GM12878 (cell line): Measurements from ENCODE around the gene TMEM87A. TPM values are rescaled to one million over a fixed set of nuclear protein-coding genes. Genes with fewer than 3 reads are reported as not detected.

ENCODE experiments used
- ATAC-seq: fragments of 200-7000 bp; cut with Tn5 transposase; 3 replicates; pipeline ENCODE4 v1.9.1; 2020; ENCODE audit warnings: mild to moderate bottlenecking, moderate library complexity
- BruUV-seq: library from RNA; stranded (reverse); fragments of 400-500 nt; replicated peaks from 2 replicates; lab custom pipeline; 2021; lab: Mats Ljungman, UMichigan
- CTCF ChIA-PET: fragments of 300-600 bp; sonication (Branson Sonifier 250); formaldehyde crosslinking; extraction: SDS; loops from one replicate; lab custom pipeline; 2021; ENCODE audit warnings: inconsistent platforms; lab: Yijun Ruan, JAX
- POLR2A ChIA-PET: fragments of 350-600 bp; formaldehyde crosslinking; extraction: SDS; loops from one replicate; lab custom pipeline; 2021; ENCODE audit warnings: inconsistent platforms; lab: Charles Lee
- RAD21 ChIA-PET: fragments of 300-600 bp; sonication (Branson Sonifier 250); formaldehyde crosslinking; loops from one replicate; lab custom pipeline; 2023; ENCODE audit warnings: antibody characterized with exemption; ENCODE audit not compliant: unreplicated experiment; lab: Charles Lee
- SMC1A ChIA-PET: fragments of 300-600 bp; sonication (Branson Sonifier 250); formaldehyde crosslinking; loops from one replicate; lab custom pipeline; 2023; ENCODE audit not compliant: unreplicated experiment, uncharacterized antibody; lab: Charles Lee
- DNase-seq: peaks from one replicate; pipeline ENCODE4 v3.0.0-alpha.2; 2011; ENCODE audit warnings: low read depth, low spot score
- FAIRE-seq: peaks from 3 replicates; lab custom pipeline; 2011; peaks lifted over from hg19 to GRCh38; lab: Jason Lieb, UNC
- H2AFZ ChIP-seq: 2 replicates; pipeline ENCODE4 v1.6.0; 2011; ENCODE audit warnings: low read depth, low read length, control low read depth; ENCODE audit not compliant: control insufficient read depth
- H3K27ac ChIP-seq: 2 replicates; pipeline ENCODE4 v1.5.1; 2011; ENCODE audit warnings: control low read depth; ENCODE audit not compliant: control insufficient read depth, insufficient read depth
- H3K27me3 ChIP-seq, 2 experiments: replicated peaks in 1 of 2; 2 replicates each; pipeline versions ENCODE4 v1.6.0 to v1.6.1; 2011; ENCODE audit warnings: low read length in 1 of 2; ENCODE audit not compliant: control insufficient read depth in 2 of 2, insufficient read depth in 2 of 2
- H3K36me3 ChIP-seq, 2 experiments: 2 replicates each; pipeline ENCODE4 v1.5.1; 2011; ENCODE audit warnings: low read length in 1 of 2; ENCODE audit not compliant: control insufficient read depth in 2 of 2, insufficient read depth in 2 of 2
- H3K4me1 ChIP-seq: 2 replicates; pipeline ENCODE4 v1.6.1; 2011; ENCODE audit warnings: mild to moderate bottlenecking, low read length, moderate library complexity, mixed read lengths; ENCODE audit not compliant: control insufficient read depth, insufficient read depth
- H3K4me2 ChIP-seq: 2 replicates; pipeline ENCODE4 v1.6.0; 2011; ENCODE audit warnings: control low read depth; ENCODE audit not compliant: control insufficient read depth, insufficient read depth
- H3K4me3 ChIP-seq: fragments of 200-600 bp; sonication (generic); 2 replicates; pipeline ENCODE4 v1.5.1; 2016
- H3K79me2 ChIP-seq: 2 replicates; pipeline ENCODE4 v1.6.0; 2011; ENCODE audit warnings: low read length; ENCODE audit not compliant: control insufficient read depth, insufficient read depth
- H3K9ac ChIP-seq: 2 replicates; pipeline ENCODE4 v1.8.0; 2011; ENCODE audit warnings: low read length, control low read depth, mixed read lengths; ENCODE audit not compliant: control insufficient read depth, insufficient read depth
- H3K9me3 ChIP-seq: replicated peaks from 3 replicates; pipeline ENCODE4 v1.5.1; 2011; ENCODE audit warnings: mild to moderate bottlenecking, low read length; ENCODE audit not compliant: control insufficient read depth, insufficient read depth
- H4K20me1 ChIP-seq: 2 replicates; pipeline ENCODE4 v1.6.0; 2011; ENCODE audit not compliant: control insufficient read depth, insufficient read depth
- BRCA1 ChIP-seq: IDR thresholded peaks from 2 replicates; pipeline ENCODE4 v1.6.1; 2011; ENCODE audit warnings: low read depth, low read length, improper control_type of control experiment
- EP300 ChIP-seq, 2 experiments: fragments of 150-350 bp in 1 of 2; IDR thresholded peaks; 2 replicates each; pipeline ENCODE4 v1.6.1; 2011 to 2012; ENCODE audit warnings: low read depth in 2 of 2, low read length in 2 of 2, borderline replicate concordance in 1 of 2, improper control_type of control experiment in 1 of 2, inconsistent platforms in 1 of 2; ENCODE audit not compliant: control insufficient read depth in 1 of 2
- HCFC1 ChIP-seq: fragments of 150-350 bp; IDR thresholded peaks from 2 replicates; pipeline ENCODE4 v1.6.1; 2014; ENCODE audit warnings: low read length
- MEF2A ChIP-seq: IDR thresholded peaks from 2 replicates; pipeline ENCODE4 v1.6.1; 2011; ENCODE audit warnings: low read depth, mild to moderate bottlenecking, low read length, moderate library complexity; ENCODE audit not compliant: insufficient read depth
- SIX5 ChIP-seq: IDR thresholded peaks from 2 replicates; pipeline ENCODE4 v1.6.1; 2011; ENCODE audit warnings: mild to moderate bottlenecking, low read depth, low read length, moderate library complexity; ENCODE audit not compliant: severe bottlenecking
- STAT3 ChIP-seq: IDR thresholded peaks from 2 replicates; pipeline ENCODE4 v1.6.1; 2011; ENCODE audit warnings: low read depth, low read length, improper control_type of control experiment
- TBL1XR1 ChIP-seq: IDR thresholded peaks from 2 replicates; pipeline ENCODE4 v1.6.1; 2012; ENCODE audit warnings: low read depth, low read length, improper control_type of control experiment
- ZNF207 ChIP-seq: fragments of 450-650 bp; IDR thresholded peaks from 2 replicates; pipeline ENCODE4 v1.6.1; 2014; ENCODE audit warnings: antibody characterized with exemption, mild to moderate bottlenecking, borderline replicate concordance
- WGBS: methylation state at CpG from one replicate; pipeline ENCODE4 v1.1.6; 2016; ENCODE audit warnings: low lambda C conversion rate; ENCODE audit not compliant: insufficient replicate concordance, insufficient coverage; ENCODE audit errors: missing lambda C conversion rate; 5-methylcytosine and 5-hydroxymethylcytosine counted together
- in situ Hi-C: fragments of 300-500 bp; cut with MboI; formaldehyde crosslinking; loops from 9 replicates; pipeline ENCODE4 v1.14.3; 2018; ENCODE audit warnings: mixed read lengths
- intact Hi-C: fragments of 100-400 bp; cut with micrococcal nuclease; formaldehyde crosslinking; loops from one replicate; pipeline ENCODE4 v1.14.2; 2022; ENCODE audit not compliant: unreplicated experiment
- polyA plus RNA-seq, 11 experiments: library from polyadenylated mRNA; depleted of rRNA in 4 of 11; unstranded in 6 of 11; stranded (reverse) in 5 of 11; fragments of >200 nt; fragmentation: Nextera tagmentation in 4 of 11; fragmentation: Illumina TruSeq in 1 of 11; extraction: Ambion mirVana in 4 of 11; extraction: Trizol in 1 of 11; gene quantifications; 1 replicate in 1 of 11; 2 replicates in 10 of 11; pipeline versions ENCODE4 v1.2.1 to v1.2.3, GENCODE V29; 2011 to 2016; ENCODE audit warnings: inconsistent platforms in 2 of 11, missing spikeins in 2 of 11, low read depth in 1 of 11
- total RNA-seq, 4 experiments: library from RNA; depleted of rRNA in 3 of 4; stranded (reverse); fragments of >200 nt in 3 of 4; fragmentation: Illumina TruSeq in 1 of 4; extraction: Trizol in 1 of 4; gene quantifications; 2 replicates each; pipeline versions ENCODE4 v1.2.1 to v1.2.3, GENCODE V29; 2013 to 2021
- TF ChIP-seq, protein P1 (sequence below): IDR thresholded peaks from 2 replicates; pipeline ENCODE4 v1.6.1; 2011; ENCODE audit warnings: borderline replicate concordance, low read depth, mild to moderate bottlenecking, moderate library complexity, low read length; ENCODE audit not compliant: insufficient read depth, poor library complexity, severe bottlenecking
- TF ChIP-seq, protein P2 (sequence below), 3 experiments: IDR thresholded peaks in 2 of 3; conservative IDR thresholded peaks in 1 of 3; 2 replicates each; pipeline ENCODE4 v1.5.1; 2011; ENCODE audit warnings: low read depth in 3 of 3, low read length in 3 of 3, mild to moderate bottlenecking in 3 of 3, control low read depth in 2 of 3, moderate library complexity in 2 of 3, inconsistent platforms in 1 of 3, mixed read lengths in 1 of 3; ENCODE audit not compliant: control insufficient read depth in 2 of 3, insufficient read depth in 1 of 3; ENCODE audit errors: extremely low read depth in 1 of 3
- TF ChIP-seq, protein P3 (sequence below): fragments of 450-650 bp; IDR thresholded peaks from 2 replicates; pipeline ENCODE4 v1.6.1; 2016; ENCODE audit warnings: mild to moderate bottlenecking

The TMEM87A gene
- total and polyA plus RNA-seq, 10 of the 15 experiments (the other 5 are each of a cell fraction or from before 2014, with no cell fraction given) = 18.2 to 53.2 (median 33.4) TPM

DNA sequence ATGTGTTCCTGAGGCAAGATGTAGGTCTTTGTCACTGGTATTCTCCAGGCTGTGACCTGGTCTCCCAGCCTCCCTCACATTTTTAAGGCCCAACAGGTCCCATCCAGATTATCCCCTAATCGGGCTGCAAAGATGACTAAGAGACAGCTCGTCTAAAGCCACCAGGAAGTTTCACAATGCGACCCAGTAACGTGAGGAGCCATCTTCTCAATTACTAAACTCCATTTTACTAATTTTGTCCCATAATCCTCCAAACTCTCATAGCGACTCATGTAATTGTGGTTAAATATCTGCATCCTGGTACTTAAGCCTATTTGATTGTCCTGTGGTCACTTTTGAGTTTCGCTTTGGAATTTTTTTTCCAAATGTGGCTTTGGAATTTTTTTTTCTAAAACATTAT, 108.1 kb downstream of the TMEM87A start:
- no peaks in the 10 kb centered on the region for H3K27me3 ChIP-seq
- ChIA-PET SMC1A (interaction anchor here (0.6 kb wide), 1 partner anchor 19 kb away, joined by 3 read pairs; no protein-coding TSS in a partner anchor), POLR2A (interaction anchor here (0.7 kb wide), 1 partner anchor 43 kb away, joined by 3 read pairs; the partner anchor contains the start of gene VPS39), RAD21 (no interaction called here), CTCF (interaction anchor here (0.6 kb wide), 1 partner anchor 1041 kb away, joined by 4 read pairs; no protein-coding TSS in a partner anchor)
- no peak overlapping the region for H3K4me3 ChIP-seq
- in situ Hi-C loops (no loop called here), intact Hi-C loops (no loop called here)
- no peaks in the 10 kb centered on the region for H3K4me1 ChIP-seq
- peaks cover 29 to 54% of the 10 kb centered on the region in 2 experiments for H3K36me3 ChIP-seq
- no TSS peak for BruUV-seq
- ATAC-seq (no peak), DNase-seq (no peak), FAIRE-seq (no peak)
- H3K4me2 ChIP-seq = no peak overlapping the region
- H3K27ac ChIP-seq = no peak overlapping the region
- no peaks in the 10 kb centered on the region for H4K20me1 ChIP-seq
- no peak overlapping the region for H2AFZ ChIP-seq
- H3K79me2 ChIP-seq = no peaks in the 10 kb centered on the region
- no peaks in the 10 kb centered on the region for H3K9me3 ChIP-seq
- WGBS = 97% methylated on average over 6 of the region's 6 CpGs
- TF ChIP-seq, protein P1, sequence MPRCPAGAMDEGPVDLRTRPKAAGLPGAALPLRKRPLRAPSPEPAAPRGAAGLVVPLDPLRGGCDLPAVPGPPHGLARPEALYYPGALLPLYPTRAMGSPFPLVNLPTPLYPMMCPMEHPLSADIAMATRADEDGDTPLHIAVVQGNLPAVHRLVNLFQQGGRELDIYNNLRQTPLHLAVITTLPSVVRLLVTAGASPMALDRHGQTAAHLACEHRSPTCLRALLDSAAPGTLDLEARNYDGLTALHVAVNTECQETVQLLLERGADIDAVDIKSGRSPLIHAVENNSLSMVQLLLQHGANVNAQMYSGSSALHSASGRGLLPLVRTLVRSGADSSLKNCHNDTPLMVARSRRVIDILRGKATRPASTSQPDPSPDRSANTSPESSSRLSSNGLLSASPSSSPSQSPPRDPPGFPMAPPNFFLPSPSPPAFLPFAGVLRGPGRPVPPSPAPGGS = peak; percentile 39
- no peak for TF ChIP-seq HCFC1
- H3K9ac ChIP-seq = no peak overlapping the region

DNA sequence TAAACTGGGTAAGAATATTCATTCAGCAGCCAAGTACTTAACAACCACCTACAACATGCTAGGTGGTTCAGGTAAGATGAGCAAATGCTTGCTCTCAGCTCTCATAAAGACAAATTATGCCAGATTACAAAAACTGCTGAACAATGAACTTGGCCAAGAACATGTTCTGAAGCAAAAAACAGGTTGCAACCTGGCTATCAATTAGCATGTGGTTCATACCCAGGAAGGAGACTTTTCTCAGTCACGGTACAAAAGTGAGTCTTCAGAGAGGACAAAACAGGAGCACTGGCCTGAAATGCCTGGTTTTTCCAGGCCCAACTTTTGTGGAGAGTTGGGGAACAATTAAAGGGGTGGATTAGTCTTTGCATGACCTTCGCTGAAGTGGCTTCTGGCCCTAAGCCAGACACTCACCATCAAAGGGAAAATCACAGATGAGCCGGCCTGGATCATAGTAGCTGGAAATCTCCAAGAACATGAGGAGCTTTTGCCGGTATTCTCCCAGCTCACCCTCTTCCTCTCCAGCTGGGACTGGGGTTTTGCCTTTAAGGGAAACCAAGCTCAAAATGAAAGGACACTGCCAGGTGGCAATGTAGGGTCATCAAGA, 109.2 kb downstream of the TMEM87A start:
- POLR2A ChIA-PET = no interaction called here
- DNase-seq = no peak
- no peak overlapping the region for H3K4me2 ChIP-seq
- WGBS = 100% methylated on average over 4 of the region's 4 CpGs
- RAD21 ChIA-PET = no interaction called here
- H3K9ac ChIP-seq = no peak overlapping the region
- CTCF ChIA-PET = no interaction called here
- no peak overlapping the region for H3K4me3 ChIP-seq
- no peaks in the 10 kb centered on the region for H3K27me3 ChIP-seq
- no peak for ATAC-seq
- H2AFZ ChIP-seq = no peak overlapping the region
- H3K4me1 ChIP-seq = no peaks in the 10 kb centered on the region
- no peaks in the 10 kb centered on the region for H3K79me2 ChIP-seq
- BruUV-seq = no TSS peak
- in situ Hi-C loops = no loop called here
- H4K20me1 ChIP-seq = no peaks in the 10 kb centered on the region
- SMC1A ChIA-PET = interaction anchor here (1.0 kb wide), 1 partner anchor 36 kb away, joined by 3 read pairs; no protein-coding TSS in a partner anchor
- no peak overlapping the region for H3K27ac ChIP-seq
- no peak for FAIRE-seq
- peaks cover 31 to 50% of the 10 kb centered on the region in 2 experiments for H3K36me3 ChIP-seq
- intact Hi-C loops = no loop called here
- H3K9me3 ChIP-seq = no peaks in the 10 kb centered on the region
- TF ChIP-seq ZNF207 (no peak), EP300 (IDR thresholded peaks at IDR 0.05; ENCODE audit: borderline replicate concordance in 1 of 2, control insufficient read depth in 1 of 2, low read depth in 2 of 2, low read length in 2 of 2) (no peak), MEF2A (no peak), TBL1XR1 (no peak), BRCA1 (no peak), SIX5 (no peak), STAT3 (no peak)
- TF ChIP-seq, protein P2, sequence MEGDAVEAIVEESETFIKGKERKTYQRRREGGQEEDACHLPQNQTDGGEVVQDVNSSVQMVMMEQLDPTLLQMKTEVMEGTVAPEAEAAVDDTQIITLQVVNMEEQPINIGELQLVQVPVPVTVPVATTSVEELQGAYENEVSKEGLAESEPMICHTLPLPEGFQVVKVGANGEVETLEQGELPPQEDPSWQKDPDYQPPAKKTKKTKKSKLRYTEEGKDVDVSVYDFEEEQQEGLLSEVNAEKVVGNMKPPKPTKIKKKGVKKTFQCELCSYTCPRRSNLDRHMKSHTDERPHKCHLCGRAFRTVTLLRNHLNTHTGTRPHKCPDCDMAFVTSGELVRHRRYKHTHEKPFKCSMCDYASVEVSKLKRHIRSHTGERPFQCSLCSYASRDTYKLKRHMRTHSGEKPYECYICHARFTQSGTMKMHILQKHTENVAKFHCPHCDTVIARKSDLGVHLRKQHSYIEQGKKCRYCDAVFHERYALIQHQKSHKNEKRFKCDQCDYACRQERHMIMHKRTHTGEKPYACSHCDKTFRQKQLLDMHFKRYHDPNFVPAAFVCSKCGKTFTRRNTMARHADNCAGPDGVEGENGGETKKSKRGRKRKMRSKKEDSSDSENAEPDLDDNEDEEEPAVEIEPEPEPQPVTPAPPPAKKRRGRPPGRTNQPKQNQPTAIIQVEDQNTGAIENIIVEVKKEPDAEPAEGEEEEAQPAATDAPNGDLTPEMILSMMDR (IDR thresholded peaks at IDR 0.05 in 2 of 3, conservative IDR thresholded peaks at IDR 0.05 in 1 of 3; ENCODE audit: control insufficient read depth in 2 of 3, extremely low read depth in 1 of 3, insufficient read depth in 1 of 3, low read depth in 3 of 3, low read length in 3 of 3) = no peak
- TF ChIP-seq, protein P3, sequence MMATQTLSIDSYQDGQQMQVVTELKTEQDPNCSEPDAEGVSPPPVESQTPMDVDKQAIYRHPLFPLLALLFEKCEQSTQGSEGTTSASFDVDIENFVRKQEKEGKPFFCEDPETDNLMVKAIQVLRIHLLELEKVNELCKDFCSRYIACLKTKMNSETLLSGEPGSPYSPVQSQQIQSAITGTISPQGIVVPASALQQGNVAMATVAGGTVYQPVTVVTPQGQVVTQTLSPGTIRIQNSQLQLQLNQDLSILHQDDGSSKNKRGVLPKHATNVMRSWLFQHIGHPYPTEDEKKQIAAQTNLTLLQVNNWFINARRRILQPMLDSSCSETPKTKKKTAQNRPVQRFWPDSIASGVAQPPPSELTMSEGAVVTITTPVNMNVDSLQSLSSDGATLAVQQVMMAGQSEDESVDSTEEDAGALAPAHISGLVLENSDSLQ = no peak
